GM21786 (cell line): Measurements from ENCODE around the gene CPTP.

Source experiments
- ATAC-seq: cut with Tn5 transposase; IDR thresholded peaks from one replicate; pipeline ENCODE4 v1.9.1; 2021; ENCODE audit not compliant: unreplicated experiment

Gene CPTP

GRCh38 chr1:1332774-1333480 lies 8.3 kb downstream of the CPTP start:
- ATAC-seq, result no peak

GRCh38 chr1:1333551-1334241 lies 9.1 kb downstream of the CPTP start:
- no peak for ATAC-seq

- ATAC-seq, result no peak
Observed at GRCh38 chr1:1334835-1335234, 10.2 kb downstream of the CPTP start.

GRCh38 chr1:1335283-1335682 lies 10.7 kb downstream of the CPTP start:
- no peak for ATAC-seq

- no peak for ATAC-seq
Observed at GRCh38 chr1:1335792-1336248, 11.2 kb downstream of the CPTP start.

- ATAC-seq, result no peak
Observed at GRCh38 chr1:1336446-1336845, 11.8 kb downstream of the CPTP start.

GRCh38 chr1:1336931-1337792 lies 12.6 kb downstream of the CPTP start:
- ATAC-seq, result no peak

- no peak for ATAC-seq
Observed at GRCh38 chr1:1337793-1338147, 13.2 kb downstream of the CPTP start.

GRCh38 chr1:1338278-1338677 lies 13.7 kb downstream of the CPTP start:
- ATAC-seq, result no peak

- no peak for ATAC-seq
Observed at GRCh38 chr1:1340185-1340584, 15.6 kb downstream of the CPTP start.

GRCh38 chr1:1340791-1341548 lies 16.4 kb downstream of the CPTP start:
- no peak for ATAC-seq

- ATAC-seq, result no peak
Observed at GRCh38 chr1:1341549-1342021, 17.0 kb downstream of the CPTP start.

- ATAC-seq, result no peak
Observed at GRCh38 chr1:1342061-1342562, 17.5 kb downstream of the CPTP start.

GRCh38 chr1:1342584-1343115 lies 18.0 kb downstream of the CPTP start:
- ATAC-seq, result no peak

- ATAC-seq, result no peak
Observed at GRCh38 chr1:1343811-1344421, 19.3 kb downstream of the CPTP start.

- no peak for ATAC-seq
Observed at GRCh38 chr1:1344655-1345361, 20.2 kb downstream of the CPTP start.

- ATAC-seq, result no peak
Observed at GRCh38 chr1:1345384-1345783, 20.8 kb downstream of the CPTP start.

- ATAC-seq, result no peak
Observed at GRCh38 chr1:1345860-1346500, 21.4 kb downstream of the CPTP start.

- no peak for ATAC-seq
Observed at GRCh38 chr1:1346501-1346890, 21.9 kb downstream of the CPTP start.
